Neuron (in vitro differentiated cells): ENCODE data around the gene SOCS3.

Experiments
- H2AFZ ChIP-seq: one replicate; pipeline ENCODE4 v1.6.1; 2013; ENCODE audit warnings: low read depth, mild to moderate bottlenecking, inconsistent platforms, low read length, moderate library complexity
- H3K27me3 ChIP-seq: one replicate; pipeline ENCODE4 v1.6.1; 2013; ENCODE audit warnings: low read length; ENCODE audit not compliant: insufficient read depth
- H3K36me3 ChIP-seq: one replicate; pipeline ENCODE4 v1.6.1; 2013; ENCODE audit warnings: low read length; ENCODE audit not compliant: insufficient read depth
- H3K4me1 ChIP-seq: one replicate; pipeline ENCODE4 v1.6.1; 2013; ENCODE audit warnings: low read length; ENCODE audit not compliant: insufficient read depth
- H3K4me3 ChIP-seq: 2 replicates; pipeline ENCODE4 v1.5.1; 2013; ENCODE audit warnings: mild to moderate bottlenecking, low read length, moderate library complexity
- H3K9me3 ChIP-seq: one replicate; pipeline ENCODE4 v1.6.1; 2013; ENCODE audit warnings: low read length

Gene SOCS3

GRCh38 chr17:78347453-78347852 lies 12.4 kb downstream of the SOCS3 start:
- no peaks in the 10 kb centered on the region for H3K27me3 ChIP-seq
- H3K4me1 ChIP-seq, result peaks cover 24% of the 10 kb centered on the region
- no peaks in the 10 kb centered on the region for H3K36me3 ChIP-seq
- no peak overlapping the region for H2AFZ ChIP-seq
- no peaks in the 10 kb centered on the region for H3K9me3 ChIP-seq
- H3K4me3 ChIP-seq, result no peak overlapping the region

- Histone ChIP-seq H3K9me3 (no peaks in the 10 kb centered on the region), H3K36me3 (no peaks in the 10 kb centered on the region), H2AFZ (no peak overlapping the region), H3K4me1 (peaks cover 22% of the 10 kb centered on the region), H3K4me3 (no peak overlapping the region), H3K27me3 (no peaks in the 10 kb centered on the region)
Observed at GRCh38 chr17:78346605-78347250, 13.1 kb downstream of the SOCS3 start.

GRCh38 chr17:78345791-78346494 lies 13.9 kb downstream of the SOCS3 start:
- Histone ChIP-seq H2AFZ (no peak overlapping the region), H3K27me3 (no peaks in the 10 kb centered on the region), H3K4me3 (no peak overlapping the region), H3K4me1 (peaks cover 19% of the 10 kb centered on the region), H3K9me3 (no peaks in the 10 kb centered on the region), H3K36me3 (no peaks in the 10 kb centered on the region)

DNA sequence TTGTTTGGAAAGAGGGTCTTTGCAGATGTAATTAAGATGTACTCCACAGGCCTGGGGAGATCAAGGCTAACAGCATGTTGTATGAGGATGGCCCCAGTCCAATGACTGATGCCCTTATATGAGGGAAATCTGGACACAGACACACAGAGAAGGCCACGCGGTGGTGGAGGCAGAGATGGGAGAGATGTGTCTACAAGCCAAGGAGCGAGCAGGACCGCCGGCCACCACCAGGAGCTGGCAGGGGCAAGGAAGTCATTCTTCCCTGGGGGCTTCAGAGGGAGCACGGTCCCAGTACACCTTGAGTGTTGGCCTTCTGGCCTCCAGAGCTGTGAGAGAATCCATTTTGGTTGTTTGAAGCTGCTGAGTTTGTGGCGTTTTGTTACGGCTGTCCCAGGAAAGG lies 14.7 kb downstream of the SOCS3 start:
- no peak overlapping the region for H2AFZ ChIP-seq
- H3K27me3 ChIP-seq, result no peaks in the 10 kb centered on the region
- no peaks in the 10 kb centered on the region for H3K9me3 ChIP-seq
- no peaks in the 10 kb centered on the region for H3K36me3 ChIP-seq
- no peak overlapping the region for H3K4me3 ChIP-seq
- H3K4me1 ChIP-seq, result peaks cover 19% of the 10 kb centered on the region

DNA sequence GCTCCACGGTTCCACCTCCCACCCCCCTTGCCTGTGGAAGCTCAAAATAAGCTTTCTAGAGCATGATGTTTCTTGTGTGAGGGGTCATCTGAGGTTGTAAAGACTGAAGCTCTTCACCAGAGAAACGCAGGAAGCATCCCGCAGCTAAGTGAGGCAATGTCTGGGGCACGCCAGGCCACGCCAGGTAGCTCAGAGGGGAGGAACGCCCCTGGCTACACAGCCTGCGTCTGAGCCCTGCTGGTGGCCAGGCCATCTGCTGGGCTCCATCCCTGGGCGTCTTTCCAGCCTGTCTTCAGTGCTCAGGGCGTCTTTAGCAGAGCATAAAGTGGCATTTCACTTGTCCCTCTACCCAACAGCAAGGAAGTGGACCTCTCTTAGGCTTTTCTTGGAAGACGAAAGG lies 15.2 kb downstream of the SOCS3 start:
- H2AFZ ChIP-seq, result no peak overlapping the region
- no peaks in the 10 kb centered on the region for H3K36me3 ChIP-seq
- H3K4me3 ChIP-seq, result no peak overlapping the region
- H3K9me3 ChIP-seq, result no peaks in the 10 kb centered on the region
- peaks cover 19% of the 10 kb centered on the region for H3K4me1 ChIP-seq
- no peaks in the 10 kb centered on the region for H3K27me3 ChIP-seq

DNA sequence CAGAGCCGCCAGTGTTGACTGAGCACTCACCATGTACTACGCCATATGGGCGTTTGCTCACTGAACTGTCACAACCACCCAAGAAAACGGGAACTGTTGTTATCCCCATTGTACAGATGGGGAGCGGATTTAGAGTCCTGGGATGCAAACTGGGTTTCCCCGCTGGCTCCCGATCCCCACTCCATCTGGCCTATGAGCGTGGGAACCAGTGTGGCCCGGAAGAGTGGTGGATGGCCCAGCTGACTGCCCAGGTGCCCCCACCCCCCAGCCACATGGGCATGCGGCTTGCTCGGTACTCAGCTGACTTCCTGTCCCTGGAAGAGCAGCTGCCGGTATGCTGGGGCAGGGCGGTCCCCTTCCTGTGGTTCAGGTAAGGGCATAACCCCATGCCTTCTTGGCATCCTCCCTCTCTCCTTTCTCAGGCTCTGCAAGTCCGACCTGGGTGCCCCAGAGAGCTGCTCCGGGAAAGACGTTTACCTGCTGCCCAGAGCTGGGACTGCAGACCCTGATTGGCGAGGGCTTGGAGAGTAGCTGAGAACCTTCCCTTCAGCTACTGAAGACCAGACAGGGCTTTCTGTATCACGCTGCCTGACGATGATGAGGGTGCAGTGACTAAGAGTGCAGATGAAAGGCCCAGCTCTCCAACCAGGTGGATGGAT lies 16.2 kb downstream of the SOCS3 start:
- Histone ChIP-seq H3K4me1 (peaks cover 19% of the 10 kb centered on the region), H3K4me3 (no peak overlapping the region), H3K36me3 (no peaks in the 10 kb centered on the region), H3K9me3 (no peaks in the 10 kb centered on the region), H2AFZ (no peak overlapping the region), H3K27me3 (no peaks in the 10 kb centered on the region)

DNA sequence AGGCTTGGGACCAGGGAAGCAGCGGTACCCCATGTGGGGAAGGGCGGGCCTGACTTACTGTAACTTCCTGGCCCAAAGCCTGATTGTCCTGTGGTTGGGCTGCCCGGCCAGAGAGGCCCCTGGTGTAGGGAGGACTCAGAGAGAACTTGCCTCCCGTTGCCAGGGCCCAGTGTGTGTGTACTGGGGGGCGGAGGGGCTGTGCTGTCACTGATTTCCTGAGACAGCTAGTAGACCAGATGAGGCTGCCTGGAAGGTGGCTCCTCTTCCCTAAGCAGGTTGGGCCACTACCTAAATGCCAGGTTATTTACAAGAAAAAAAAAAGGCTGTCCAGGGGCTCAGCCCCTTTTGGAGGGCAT lies 16.7 kb downstream of the SOCS3 start:
- H3K4me1 ChIP-seq, result peaks cover 19% of the 10 kb centered on the region
- no peaks in the 10 kb centered on the region for H3K36me3 ChIP-seq
- H3K27me3 ChIP-seq, result no peaks in the 10 kb centered on the region
- H3K4me3 ChIP-seq, result no peak overlapping the region
- no peaks in the 10 kb centered on the region for H3K9me3 ChIP-seq
- no peak overlapping the region for H2AFZ ChIP-seq

DNA sequence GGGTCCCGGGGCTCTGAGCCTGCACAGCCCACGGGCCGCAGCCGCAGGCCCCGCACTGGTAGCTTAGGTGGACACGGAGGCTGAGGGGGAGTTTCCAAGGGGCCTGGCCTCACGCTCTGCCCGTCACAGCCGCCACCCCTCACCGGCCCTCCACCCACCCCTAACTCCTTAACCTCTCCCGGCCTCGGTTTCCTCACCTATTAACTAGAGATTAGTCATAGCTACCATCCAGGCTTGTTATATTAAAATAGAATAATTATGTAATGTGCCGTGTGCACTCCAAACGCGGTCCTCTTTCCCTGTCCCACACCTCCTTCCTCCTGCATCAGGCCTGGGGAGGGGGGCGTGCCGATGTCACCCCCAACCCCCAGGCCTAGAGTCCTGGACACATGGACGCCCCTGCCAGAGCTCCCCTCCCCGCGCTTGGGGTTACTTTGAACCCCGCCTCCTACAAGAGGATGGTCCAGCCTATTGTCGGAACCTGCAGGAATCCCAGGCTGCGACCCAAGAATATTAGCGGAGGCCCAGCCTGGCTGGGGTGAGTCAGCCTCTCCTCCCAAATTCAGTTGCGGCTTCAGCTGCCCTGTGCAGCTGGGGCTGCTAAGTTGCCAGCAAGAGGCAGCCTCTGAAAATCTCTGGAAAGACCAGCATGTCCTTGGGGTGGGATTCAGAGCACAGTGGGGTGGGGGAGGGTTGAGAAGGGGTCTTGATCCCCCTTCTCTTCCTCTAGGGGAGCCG lies 17.3 kb downstream of the SOCS3 start:
- Histone ChIP-seq H2AFZ (no peak overlapping the region), H3K27me3 (no peaks in the 10 kb centered on the region), H3K4me1 (peaks cover 19% of the 10 kb centered on the region), H3K9me3 (no peaks in the 10 kb centered on the region), H3K36me3 (no peaks in the 10 kb centered on the region), H3K4me3 (no peak overlapping the region)

DNA sequence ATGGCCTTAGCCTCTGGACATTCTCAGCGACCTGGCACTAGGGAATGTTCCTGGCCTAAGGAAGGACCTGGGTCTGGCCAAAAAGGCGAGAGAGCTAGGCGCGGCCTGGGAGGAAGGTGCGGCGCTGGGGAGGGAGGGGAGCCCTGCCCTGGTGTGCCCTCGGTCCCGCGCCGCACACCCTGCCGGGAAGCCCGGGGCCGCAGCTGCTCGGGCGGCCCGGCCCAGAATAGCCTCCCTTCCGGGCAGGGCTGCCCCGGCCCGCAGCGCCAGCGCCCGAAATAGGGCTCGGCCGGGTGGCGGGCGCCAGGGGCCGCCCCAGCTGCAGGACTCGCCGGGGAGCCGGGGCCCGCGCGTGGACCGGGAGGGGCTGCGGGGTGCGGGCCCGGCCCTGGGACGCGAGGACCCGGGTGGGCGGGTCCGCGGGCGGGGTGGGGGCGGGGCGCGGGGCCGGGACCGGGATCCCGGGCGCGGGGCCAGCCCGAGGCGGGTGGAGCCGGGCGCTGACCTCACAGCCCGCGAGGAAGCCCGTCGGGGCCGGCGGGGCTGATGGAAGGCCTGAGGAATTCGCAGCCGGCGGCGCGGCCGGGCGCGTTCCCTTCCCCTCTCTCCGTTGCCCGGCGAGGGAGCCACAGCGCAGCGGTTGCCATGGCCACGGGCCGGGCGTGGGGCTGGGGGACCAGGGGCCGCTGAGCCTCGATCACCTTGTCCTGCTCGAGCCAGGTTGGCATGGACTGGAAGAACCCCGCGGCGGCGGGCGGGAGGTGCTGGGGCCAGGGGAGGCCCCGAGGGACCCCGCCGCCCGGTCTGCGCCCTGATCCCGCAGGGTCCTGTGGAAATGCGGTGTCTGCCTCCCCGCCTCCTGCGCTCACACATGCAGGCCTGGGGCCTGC lies 18.1 kb downstream of the SOCS3 start:
- Histone ChIP-seq H3K36me3 (no peaks in the 10 kb centered on the region), H3K9me3 (no peaks in the 10 kb centered on the region), H3K27me3 (no peaks in the 10 kb centered on the region), H3K4me3 (no peak overlapping the region), H3K4me1 (peaks cover 19% of the 10 kb centered on the region), H2AFZ (no peak overlapping the region)

DNA sequence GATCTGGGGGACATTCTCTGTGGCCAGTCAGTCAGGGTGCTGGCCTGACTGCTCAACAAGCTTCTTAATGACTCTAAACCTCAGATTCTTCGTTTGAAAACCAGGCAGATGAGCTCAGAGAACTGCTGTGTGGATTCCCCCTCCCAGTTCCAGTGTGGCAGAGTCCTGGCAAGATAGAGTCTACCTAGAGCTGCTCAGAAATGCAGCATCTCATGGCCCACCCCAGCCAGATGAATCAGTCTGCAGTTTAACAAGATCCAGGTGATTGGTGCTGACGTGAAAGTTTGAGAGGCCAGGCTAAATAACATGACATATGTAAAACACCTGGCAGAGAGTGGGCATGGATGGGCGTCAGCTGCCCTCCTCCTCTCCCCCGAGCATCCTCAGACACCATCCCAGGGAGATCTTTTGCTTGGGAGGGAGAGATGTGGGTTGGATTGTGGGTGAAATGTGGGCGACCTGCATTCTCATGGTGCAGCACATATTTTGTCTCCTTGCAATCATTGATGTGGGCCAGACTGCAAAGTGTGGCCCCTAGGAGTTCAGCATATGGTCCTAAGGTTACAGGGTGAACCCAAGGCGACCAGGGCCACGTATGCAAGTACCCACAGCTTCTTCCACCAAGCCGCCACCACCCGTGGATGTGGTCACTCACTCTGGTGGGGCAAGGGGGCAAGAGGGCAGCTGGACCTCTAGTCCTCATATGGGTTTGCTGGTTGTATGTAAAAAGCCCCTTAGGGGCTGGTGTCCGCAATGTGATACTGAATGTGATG lies 19.5 kb downstream of the SOCS3 start:
- no peak overlapping the region for H2AFZ ChIP-seq
- H3K4me3 ChIP-seq, result no peak overlapping the region
- H3K9me3 ChIP-seq, result no peaks in the 10 kb centered on the region
- no peaks in the 10 kb centered on the region for H3K27me3 ChIP-seq
- H3K36me3 ChIP-seq, result no peaks in the 10 kb centered on the region
- peaks cover 19% of the 10 kb centered on the region for H3K4me1 ChIP-seq

GRCh38 chr17:78338486-78339259 lies 21.2 kb downstream of the SOCS3 start:
- Histone ChIP-seq H3K4me1 (peaks cover 19% of the 10 kb centered on the region), H2AFZ (no peak overlapping the region), H3K27me3 (no peaks in the 10 kb centered on the region), H3K9me3 (no peaks in the 10 kb centered on the region), H3K36me3 (no peaks in the 10 kb centered on the region), H3K4me3 (no peak overlapping the region)
